ENCODE measurements around the gene NT5C3A. TPM values are rescaled to one million over a fixed set of nuclear protein-coding genes. Genes with fewer than 3 reads are reported as not detected.
"Not testable (repeated sequence)": the region's sequence is repeated elsewhere in the genome, so short reads cannot be mapped to it uniquely, and the experiment has no call there.

NT5C3A gene
- total RNA-seq = 34.6 and 35.8 TPM in 2 replicates

- peaks cover 3% of the 10 kb centered on the region for H3K27me3 Mint-ChIP-seq
- intact Hi-C loops (cut with micrococcal nuclease) = loop anchor here (1.0 to 5.0 kb wide), 5 partner anchors 12 to 571 kb away; partner anchors contain the start of genes BBS9 and LSM5
- H3K9me3 Mint-ChIP-seq = peaks cover 15% of the 10 kb centered on the region
- DNase-seq = no peak
- H3K36me3 Mint-ChIP-seq (ENCODE audit: low read depth) = peaks cover 21% of the 10 kb centered on the region
- H3K27ac Mint-ChIP-seq = peak within 1 kb of the TSS; percentile 93
- H3K4me3 Mint-ChIP-seq = peak within 1 kb of the TSS; percentile 97
- H3K4me1 Mint-ChIP-seq = peaks cover 31% of the 10 kb centered on the region
These were observed at the start of gene NT5C3A for GRCh38 chr7:33062023-33062781. TSS of gene NT5C3A (minus strand) at chr7:33062776. CDS start at chr7:33062705, 71 bp downstream.

- DNase-seq = no peak
- Mint-ChIP-seq H3K4me1 (peaks cover 22% of the 10 kb centered on the region), H3K4me3 (no peak overlapping the region), H3K9me3 (no peaks in the 10 kb centered on the region), H3K27me3 (peaks cover 42% of the 10 kb centered on the region), H3K36me3 (ENCODE audit: low read depth) (no peaks in the 10 kb centered on the region), H3K27ac (no peak overlapping the region)
- intact Hi-C loops (cut with micrococcal nuclease) = no loop called here
These were observed 49.0 kb upstream of the NT5C3A start for GRCh38 chr7:33111614-33112013.

- Mint-ChIP-seq H3K9me3 (no peaks in the 10 kb centered on the region), H3K4me3 (peak overlapping the region; percentile 61), H3K27ac (no peak overlapping the region), H3K27me3 (peaks cover 33% of the 10 kb centered on the region), H3K36me3 (ENCODE audit: low read depth) (no peaks in the 10 kb centered on the region), H3K4me1 (peaks cover 24% of the 10 kb centered on the region)
- intact Hi-C loops (cut with micrococcal nuclease) = loop anchor here (1.0 to 5.0 kb wide), 8 partner anchors 20 to 619 kb away; partner anchors contain the start of genes BBS9, FKBP9 and LSM5
- DNase-seq = no peak
These were observed 47.2 kb upstream of the NT5C3A start for GRCh38 chr7:33109758-33110238.

- peak; percentile 94 for DNase-seq
- Mint-ChIP-seq H3K27me3 (peaks cover 28% of the 10 kb centered on the region), H3K27ac (peak within 1 kb of the TSS; percentile 84), H3K36me3 (ENCODE audit: low read depth) (no peaks in the 10 kb centered on the region), H3K9me3 (no peaks in the 10 kb centered on the region), H3K4me1 (peaks cover 25% of the 10 kb centered on the region), H3K4me3 (peak within 1 kb of the TSS; percentile 97)
- intact Hi-C loops (cut with micrococcal nuclease) = loop anchor here (1.0 to 5.0 kb wide), 8 partner anchors 20 to 618 kb away; partner anchors contain the start of genes BBS9, FKBP9 and LSM5
These were observed 46.6 kb upstream of the NT5C3A start, which contains the start of gene RP9 for GRCh38 chr7:33109005-33109757. TSS of gene RP9 (minus strand) at chr7:33109404. CDS start at chr7:33109372, 32 bp downstream.

- Mint-ChIP-seq H3K27ac (peak overlapping the region; percentile 84), H3K27me3 (peaks cover 26% of the 10 kb centered on the region), H3K4me1 (peaks cover 27% of the 10 kb centered on the region), H3K4me3 (peak overlapping the region; percentile 97), H3K36me3 (ENCODE audit: low read depth) (peaks cover 5% of the 10 kb centered on the region), H3K9me3 (no peaks in the 10 kb centered on the region)
- intact Hi-C loops (cut with micrococcal nuclease) = loop anchor here (1.0 to 5.0 kb wide), 8 partner anchors 21 to 618 kb away; partner anchors contain the start of genes BBS9, FKBP9 and LSM5
- DNase-seq = peak; percentile 73
These were observed 46.0 kb upstream of the NT5C3A start for GRCh38 chr7:33108554-33109004.

- intact Hi-C loops (cut with micrococcal nuclease) = loop anchor here (1.0 to 5.0 kb wide), 6 partner anchors 150 to 617 kb away; partner anchors contain the start of genes FKBP9 and LSM5
- Mint-ChIP-seq H3K9me3 (no peaks in the 10 kb centered on the region), H3K4me3 (peak overlapping the region; percentile 97), H3K4me1 (peaks cover 27% of the 10 kb centered on the region), H3K27me3 (peaks cover 20% of the 10 kb centered on the region), H3K36me3 (ENCODE audit: low read depth) (peaks cover 11% of the 10 kb centered on the region), H3K27ac (no peak overlapping the region)
- peak; percentile 88 for DNase-seq
These were observed 44.8 kb upstream of the NT5C3A start for GRCh38 chr7:33107136-33108066.

- H3K4me1 Mint-ChIP-seq = peaks cover 10% of the 10 kb centered on the region
- H3K4me3 Mint-ChIP-seq = no peak overlapping the region
- peaks cover 37% of the 10 kb centered on the region for H3K36me3 Mint-ChIP-seq (ENCODE audit: low read depth)
- DNase-seq = no peak
- no peaks in the 10 kb centered on the region for H3K27me3 Mint-ChIP-seq
- no peaks in the 10 kb centered on the region for H3K9me3 Mint-ChIP-seq
- intact Hi-C loops (cut with micrococcal nuclease) = no loop called here
- H3K27ac Mint-ChIP-seq = no peak overlapping the region
These were observed 39.3 kb upstream of the NT5C3A start for GRCh38 chr7:33101906-33102305.

GRCh38 chr7:33100770-33101169, 38.2 kb upstream of the NT5C3A start:
- Mint-ChIP-seq H3K9me3 (no peaks in the 10 kb centered on the region), H3K4me3 (no peak overlapping the region), H3K27ac (no peak overlapping the region), H3K36me3 (ENCODE audit: low read depth) (peaks cover 48% of the 10 kb centered on the region), H3K4me1 (peaks cover 8% of the 10 kb centered on the region), H3K27me3 (no peaks in the 10 kb centered on the region)
- DNase-seq = no peak
- intact Hi-C loops (cut with micrococcal nuclease) = no loop called here

- no peak for DNase-seq
- Mint-ChIP-seq H3K4me1 (peaks cover 5% of the 10 kb centered on the region), H3K36me3 (ENCODE audit: low read depth) (peaks cover 56% of the 10 kb centered on the region), H3K4me3 (no peak overlapping the region), H3K27me3 (no peaks in the 10 kb centered on the region), H3K9me3 (no peaks in the 10 kb centered on the region), H3K27ac (no peak overlapping the region)
- intact Hi-C loops (cut with micrococcal nuclease) = no loop called here
These were observed 36.8 kb upstream of the NT5C3A start for GRCh38 chr7:33099154-33099940.

GRCh38 chr7:33094745-33095275, 32.2 kb upstream of the NT5C3A start:
- peaks cover 52% of the 10 kb centered on the region for H3K36me3 Mint-ChIP-seq (ENCODE audit: low read depth)
- H3K27ac Mint-ChIP-seq = not testable (repeated sequence)

GRCh38 chr7:33093266-33093665, 30.7 kb upstream of the NT5C3A start:
- H3K27me3 Mint-ChIP-seq = no peaks in the 10 kb centered on the region
- intact Hi-C loops (cut with micrococcal nuclease) = no loop called here
- no peak for DNase-seq
- no peak overlapping the region for H3K27ac Mint-ChIP-seq
- no peaks in the 10 kb centered on the region for H3K4me1 Mint-ChIP-seq
- no peak overlapping the region for H3K4me3 Mint-ChIP-seq
- peaks cover 38% of the 10 kb centered on the region for H3K36me3 Mint-ChIP-seq (ENCODE audit: low read depth)
- no peaks in the 10 kb centered on the region for H3K9me3 Mint-ChIP-seq

More at GRCh38 chr7:33094745-33095275, 32.2 kb upstream of the NT5C3A start:
- H3K4me1 Mint-ChIP-seq; H3K27me3 Mint-ChIP-seq; H3K4me3 Mint-ChIP-seq; intact Hi-C loops (cut with micrococcal nuclease); H3K9me3 Mint-ChIP-seq; DNase-seq: not testable (repeated sequence)

GRCh38 chr7:33091641-33092191, 29.1 kb upstream of the NT5C3A start:
- Mint-ChIP-seq H3K4me3 (no peak overlapping the region), H3K27me3 (no peaks in the 10 kb centered on the region), H3K4me1 (no peaks in the 10 kb centered on the region), H3K9me3 (no peaks in the 10 kb centered on the region), H3K27ac (no peak overlapping the region), H3K36me3 (ENCODE audit: low read depth) (peaks cover 30% of the 10 kb centered on the region)
- intact Hi-C loops (cut with micrococcal nuclease) = no loop called here
- no peak for DNase-seq
